Esophagus squamous epithelium (tissue), 4 donors: ENCODE results near the gene ISYNA1.

Experiments used
- POLR2A ChIP-seq, 4 donors: fragments of 450-650 bp; IDR thresholded peaks; one replicate each; pipeline ENCODE4 v1.6.1; 2017; ENCODE audit warnings: antibody characterized with exemption in 4 of 4, mild to moderate bottlenecking in 4 of 4, moderate library complexity in 3 of 4
- TF ChIP-seq, protein P1 (sequence below), 6 experiments: fragments of 450-650 bp in 4 of 6; fragments of 200-600 bp in 2 of 6; sonication (generic) in 2 of 6; IDR thresholded peaks; one replicate each; pipeline ENCODE4 v1.5.1; 2016 to 2019; ENCODE audit warnings: antibody characterized with exemption in 6 of 6, mild to moderate bottlenecking in 4 of 6, moderate library complexity in 4 of 6

DNA sequence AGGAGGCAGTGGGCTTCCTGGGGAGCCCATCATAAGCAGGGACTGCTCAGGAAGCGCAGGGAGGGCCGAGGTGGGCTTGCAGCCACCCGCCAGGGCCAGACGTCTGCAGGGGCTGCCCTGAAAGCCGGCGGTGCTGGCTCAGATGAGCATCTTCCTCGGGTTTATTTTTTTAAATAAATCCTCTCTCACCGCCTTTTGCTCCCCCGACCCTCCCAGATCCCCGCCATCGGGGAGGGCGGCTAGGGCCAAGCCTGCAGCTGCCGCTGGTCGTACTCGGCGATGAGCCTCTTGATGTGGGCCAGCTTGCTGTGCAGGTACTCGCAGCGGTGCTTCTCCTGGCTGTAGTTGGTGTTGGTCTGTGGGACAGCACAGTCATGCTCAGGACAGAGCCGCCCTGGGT, 6.6 kb upstream of the ISYNA1 start:
- TF ChIP-seq, protein P1, sequence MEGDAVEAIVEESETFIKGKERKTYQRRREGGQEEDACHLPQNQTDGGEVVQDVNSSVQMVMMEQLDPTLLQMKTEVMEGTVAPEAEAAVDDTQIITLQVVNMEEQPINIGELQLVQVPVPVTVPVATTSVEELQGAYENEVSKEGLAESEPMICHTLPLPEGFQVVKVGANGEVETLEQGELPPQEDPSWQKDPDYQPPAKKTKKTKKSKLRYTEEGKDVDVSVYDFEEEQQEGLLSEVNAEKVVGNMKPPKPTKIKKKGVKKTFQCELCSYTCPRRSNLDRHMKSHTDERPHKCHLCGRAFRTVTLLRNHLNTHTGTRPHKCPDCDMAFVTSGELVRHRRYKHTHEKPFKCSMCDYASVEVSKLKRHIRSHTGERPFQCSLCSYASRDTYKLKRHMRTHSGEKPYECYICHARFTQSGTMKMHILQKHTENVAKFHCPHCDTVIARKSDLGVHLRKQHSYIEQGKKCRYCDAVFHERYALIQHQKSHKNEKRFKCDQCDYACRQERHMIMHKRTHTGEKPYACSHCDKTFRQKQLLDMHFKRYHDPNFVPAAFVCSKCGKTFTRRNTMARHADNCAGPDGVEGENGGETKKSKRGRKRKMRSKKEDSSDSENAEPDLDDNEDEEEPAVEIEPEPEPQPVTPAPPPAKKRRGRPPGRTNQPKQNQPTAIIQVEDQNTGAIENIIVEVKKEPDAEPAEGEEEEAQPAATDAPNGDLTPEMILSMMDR (IDR thresholded peaks at IDR 0.05): no peak
- no peak for TF ChIP-seq POLR2A (IDR thresholded peaks at IDR 0.05)
